Endothelial cell of umbilical vein (primary cell): ENCODE measurements around the gene MAPKAP1. TPM values are rescaled to one million over a fixed set of nuclear protein-coding genes. Genes with fewer than 3 reads are reported as not detected.

Experiments used
- BruUV-seq: library from RNA; stranded (reverse); fragments of 400-500 nt; replicated peaks from 2 replicates; lab custom pipeline; 2021; lab: Mats Ljungman, UMichigan
- CTCF ChIA-PET: fragments of 300-600, 350-600 bp; sonication (Branson Sonifier 250); formaldehyde crosslinking; loops from one replicate; lab custom pipeline; 2021; ENCODE audit warnings: antibody characterized with exemption, inconsistent platforms; lab: Charles Lee
- POLR2A ChIA-PET: fragments of 300-600, 350-600 bp; sonication (Branson Sonifier 250); formaldehyde crosslinking; loops from one replicate; lab custom pipeline; 2021; ENCODE audit warnings: antibody characterized with exemption, inconsistent platforms; lab: Charles Lee
- DNase-seq: peaks from one replicate; pipeline ENCODE4 v3.0.0-alpha.2; 2011; ENCODE audit warnings: low read depth, low spot score
- FAIRE-seq: peaks from 2 replicates; lab custom pipeline; 2011; peaks lifted over from hg19 to GRCh38; lab: Jason Lieb, UNC
- H2AFZ ChIP-seq: 2 replicates; pipeline ENCODE4 v1.6.0; 2012; ENCODE audit warnings: low read depth, low read length, control low read depth, inconsistent platforms
- H3K27ac ChIP-seq: 2 replicates; pipeline ENCODE4 v1.5.1; 2011; ENCODE audit warnings: low read depth, mild to moderate bottlenecking, control low read depth, low read length, moderate library complexity; ENCODE audit not compliant: insufficient read depth
- H3K27me3 ChIP-seq, 2 experiments: 2 replicates each; pipeline versions ENCODE4 v1.6.0 to v1.6.1; 2011; ENCODE audit warnings: low read length in 2 of 2, mixed read lengths in 1 of 2; ENCODE audit not compliant: control insufficient read depth in 2 of 2, insufficient read depth in 2 of 2
- H3K36me3 ChIP-seq, 2 experiments: 2 replicates in 1 of 2; 3 replicates in 1 of 2; pipeline ENCODE4 v1.5.1; 2011; ENCODE audit warnings: low read length in 2 of 2, mild to moderate bottlenecking in 1 of 2, moderate library complexity in 1 of 2; ENCODE audit not compliant: control insufficient read depth in 2 of 2, insufficient read depth in 2 of 2; ENCODE audit errors: extremely low read depth in 1 of 2
- H3K4me1 ChIP-seq: 3 replicates; pipeline ENCODE4 v1.5.1; 2011; ENCODE audit warnings: mild to moderate bottlenecking, low read length; ENCODE audit not compliant: control insufficient read depth, insufficient read depth; ENCODE audit errors: extremely low read depth
- H3K4me2 ChIP-seq: 2 replicates; pipeline ENCODE4 v1.6.1; 2011; ENCODE audit warnings: low read length, control low read depth, mixed read lengths; ENCODE audit not compliant: insufficient read depth
- H3K4me3 ChIP-seq, 3 experiments: fragments of 200-600 bp in 1 of 3; sonication (generic), shearing (Covaris generic) in 1 of 3; replicated peaks in 1 of 3; 2 replicates each; pipeline ENCODE4 v1.5.1; 2011 to 2016; ENCODE audit warnings: control low read depth in 3 of 3, low read length in 3 of 3, mild to moderate bottlenecking in 2 of 3, inconsistent platforms in 1 of 3, low read depth in 1 of 3, moderate library complexity in 1 of 3; ENCODE audit not compliant: insufficient read depth in 1 of 3
- H3K79me2 ChIP-seq: 2 replicates; pipeline ENCODE4 v1.6.0; 2012; ENCODE audit warnings: low read length, inconsistent platforms; ENCODE audit not compliant: control insufficient read depth, insufficient read depth
- H3K9ac ChIP-seq: replicated peaks from 2 replicates; pipeline ENCODE3; 2011; ENCODE audit warnings: low read length, control low read depth; ENCODE audit not compliant: insufficient read depth; ENCODE audit errors: extremely low read depth
- H3K9me1 ChIP-seq: replicated peaks from 3 replicates; pipeline ENCODE4 v1.6.0; 2011; ENCODE audit warnings: mild to moderate bottlenecking, low read length; ENCODE audit not compliant: control insufficient read depth, insufficient read depth; ENCODE audit errors: extremely low read depth
- H3K9me3 ChIP-seq: replicated peaks from 2 replicates; pipeline ENCODE4 v1.5.1; 2012; ENCODE audit warnings: low read length, inconsistent platforms; ENCODE audit not compliant: control insufficient read depth, insufficient read depth
- H4K20me1 ChIP-seq: replicated peaks from 2 replicates; pipeline ENCODE3; 2011; ENCODE audit warnings: mild to moderate bottlenecking, low read length; ENCODE audit not compliant: control insufficient read depth, insufficient read depth; ENCODE audit errors: extremely low read depth
- EZH2 ChIP-seq: IDR thresholded peaks from 2 replicates; pipeline ENCODE4 v1.6.1; 2012; ENCODE audit warnings: borderline replicate concordance, low read depth, mild to moderate bottlenecking, moderate library complexity, low read length, inconsistent platforms; ENCODE audit not compliant: severe bottlenecking
- FOS ChIP-seq: IDR thresholded peaks from 2 replicates; pipeline ENCODE4 v1.6.1; 2011; ENCODE audit warnings: mild to moderate bottlenecking, low read length, moderate library complexity, borderline replicate concordance; ENCODE audit not compliant: insufficient read depth
- GATA2 ChIP-seq: IDR thresholded peaks from 2 replicates; pipeline ENCODE4 v1.7.0; 2011; ENCODE audit warnings: low read depth, mild to moderate bottlenecking, moderate library complexity, mixed read lengths, low read length; ENCODE audit not compliant: insufficient read length, insufficient read depth
- JUN ChIP-seq: IDR thresholded peaks from 2 replicates; pipeline ENCODE4 v1.6.1; 2011; ENCODE audit warnings: borderline replicate concordance, low read depth; ENCODE audit not compliant: insufficient read length, insufficient read depth
- MYC ChIP-seq: IDR thresholded peaks from one replicate; pipeline ENCODE4 v1.6.1; 2011; ENCODE audit warnings: mild to moderate bottlenecking, low read depth, low read length
- POLR2A ChIP-seq: IDR thresholded peaks from 2 replicates; pipeline ENCODE4 v1.6.1; 2012; ENCODE audit warnings: low read depth, mild to moderate bottlenecking, control low read depth, low read length
- POLR2AphosphoS5 ChIP-seq: IDR thresholded peaks from 2 replicates; pipeline ENCODE4 v1.6.1; 2012; ENCODE audit warnings: low read depth, mild to moderate bottlenecking, control low read depth, low read length, moderate library complexity; ENCODE audit not compliant: insufficient read depth
- dilution Hi-C: fragments of 300-500 bp; cut with MboI; formaldehyde crosslinking; loops from one replicate; pipeline ENCODE4 v1.15.0; 2019; ENCODE audit warnings: low sequenced_read_pairs; ENCODE audit not compliant: extremely low pct_ligation_motif_present
- intact Hi-C: fragments of 100-400 bp; cut with micrococcal nuclease; formaldehyde crosslinking; loops from one replicate; pipeline ENCODE4 v1.10.0; 2022
- polyA plus RNA-seq, 4 experiments: library from polyadenylated mRNA; depleted of rRNA in 3 of 4; stranded (reverse) in 3 of 4; unstranded in 1 of 4; fragments of >200 nt; gene quantifications; 2 replicates each; pipeline versions ENCODE4 v1.2.1 to v1.2.3, GENCODE V29; 2011 to 2012; ENCODE audit warnings: missing spikeins in 1 of 4
- total RNA-seq: library from RNA; stranded (reverse); gene quantifications from 2 replicates; pipeline ENCODE4 v1.2.3, GENCODE V29; 2021
- TF ChIP-seq, protein P1 (sequence below): IDR thresholded peaks from 2 replicates; pipeline ENCODE4 v1.6.1; 2011; ENCODE audit not compliant: insufficient read depth, insufficient read length
- TF ChIP-seq, protein P2 (sequence below), 2 donors: IDR thresholded peaks; 1 replicate in 1 of 2; 2 replicates in 1 of 2; pipeline ENCODE4 v1.5.1; 2011; ENCODE audit warnings: low read length in 2 of 2, mild to moderate bottlenecking in 2 of 2, moderate library complexity in 2 of 2, control low read depth in 1 of 2, inconsistent platforms in 1 of 2, low read depth in 1 of 2; ENCODE audit not compliant: insufficient read depth in 1 of 2; ENCODE audit errors: extremely low read depth in 1 of 2

The MAPKAP1 gene
- total and polyA plus RNA-seq, 2 donors (not counting 3 experiments of a cell fraction or from before 2014, with no cell fraction given), result 61.9 to 99.1 TPM

DNA sequence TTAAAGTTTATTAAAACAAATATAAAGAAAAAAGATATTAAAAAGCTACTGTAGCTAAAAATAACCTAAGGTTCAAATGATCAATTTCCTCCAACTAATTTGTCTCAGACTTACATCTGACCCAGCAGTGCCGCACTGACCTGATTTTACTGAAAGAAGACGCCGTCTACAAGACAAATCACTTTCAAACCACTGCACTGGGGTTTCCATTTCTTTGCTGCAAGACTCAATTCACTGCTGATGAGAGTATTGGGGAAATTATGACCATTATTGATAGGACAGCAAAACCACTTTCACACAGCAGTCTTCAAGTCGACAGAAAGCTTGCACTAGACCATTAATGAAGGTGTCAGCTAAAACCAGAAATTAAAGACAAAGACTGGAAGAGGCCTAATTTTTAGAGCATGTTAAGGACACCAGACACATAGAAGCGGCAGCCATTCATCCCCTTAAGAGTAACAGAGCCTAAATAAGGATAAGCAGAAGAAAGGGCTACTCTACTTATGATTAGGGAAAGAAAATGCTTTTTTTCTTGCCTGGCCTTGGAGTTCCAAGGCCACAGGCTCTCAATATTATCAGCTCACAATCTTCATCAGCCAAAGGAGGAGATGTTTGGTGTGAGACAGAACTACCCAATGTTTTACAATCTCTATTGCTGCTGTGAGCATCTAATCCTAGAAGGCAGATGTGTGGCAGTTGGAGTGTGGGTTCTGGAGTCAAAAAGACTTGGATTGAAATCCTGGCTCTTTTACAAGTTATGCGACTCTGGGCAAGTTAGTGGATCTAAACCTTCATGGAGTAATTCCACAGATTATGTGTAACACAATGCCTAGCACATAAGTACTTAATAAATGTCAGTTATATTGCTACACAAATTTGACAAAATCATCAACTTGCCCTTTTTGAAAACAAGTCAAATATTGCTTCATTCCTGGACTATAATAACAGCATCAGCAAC lies 190.7 kb downstream of the MAPKAP1 start:
- dilution Hi-C loops, result no loop called here
- BruUV-seq, result no TSS peak

More for the DNA sequence above, 190.7 kb downstream of the MAPKAP1 start:
- intact Hi-C loops, result no loop called here
- FAIRE-seq, result no peak
- ChIA-PET POLR2A (no interaction called here), CTCF (interaction anchor here (1.5 to 2.4 kb wide), 2 partner anchors 32 to 43 kb away, joined by 3 to 6 read pairs; no protein-coding TSS in a partner anchor)
- Histone ChIP-seq H3K27ac (no peak overlapping the region), H3K4me1 (peaks cover 14% of the 10 kb centered on the region), H4K20me1 (no peaks in the 10 kb centered on the region), H3K9ac (no peak overlapping the region), H3K36me3 (peaks cover 0 to 3% of the 10 kb centered on the region in 2 experiments), H3K9me3 (no peaks in the 10 kb centered on the region), H3K9me1 (no peaks in the 10 kb centered on the region), H3K79me2 (peaks cover 3% of the 10 kb centered on the region), H3K4me3 (no peak overlapping the region), H2AFZ (no peak overlapping the region), H3K27me3 (no peaks in the 10 kb centered on the region), H3K4me2 (no peak overlapping the region)
- DNase-seq, result no peak
- no peak for TF ChIP-seq POLR2A
- TF ChIP-seq EZH2, result no peak
- TF ChIP-seq FOS, result no peak
- no peak for TF ChIP-seq JUN
- TF ChIP-seq GATA2, result no peak
- TF ChIP-seq, protein P1, sequence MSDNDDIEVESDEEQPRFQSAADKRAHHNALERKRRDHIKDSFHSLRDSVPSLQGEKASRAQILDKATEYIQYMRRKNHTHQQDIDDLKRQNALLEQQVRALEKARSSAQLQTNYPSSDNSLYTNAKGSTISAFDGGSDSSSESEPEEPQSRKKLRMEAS, result no peak
- no peak for TF ChIP-seq MYC
- TF ChIP-seq, protein P2, sequence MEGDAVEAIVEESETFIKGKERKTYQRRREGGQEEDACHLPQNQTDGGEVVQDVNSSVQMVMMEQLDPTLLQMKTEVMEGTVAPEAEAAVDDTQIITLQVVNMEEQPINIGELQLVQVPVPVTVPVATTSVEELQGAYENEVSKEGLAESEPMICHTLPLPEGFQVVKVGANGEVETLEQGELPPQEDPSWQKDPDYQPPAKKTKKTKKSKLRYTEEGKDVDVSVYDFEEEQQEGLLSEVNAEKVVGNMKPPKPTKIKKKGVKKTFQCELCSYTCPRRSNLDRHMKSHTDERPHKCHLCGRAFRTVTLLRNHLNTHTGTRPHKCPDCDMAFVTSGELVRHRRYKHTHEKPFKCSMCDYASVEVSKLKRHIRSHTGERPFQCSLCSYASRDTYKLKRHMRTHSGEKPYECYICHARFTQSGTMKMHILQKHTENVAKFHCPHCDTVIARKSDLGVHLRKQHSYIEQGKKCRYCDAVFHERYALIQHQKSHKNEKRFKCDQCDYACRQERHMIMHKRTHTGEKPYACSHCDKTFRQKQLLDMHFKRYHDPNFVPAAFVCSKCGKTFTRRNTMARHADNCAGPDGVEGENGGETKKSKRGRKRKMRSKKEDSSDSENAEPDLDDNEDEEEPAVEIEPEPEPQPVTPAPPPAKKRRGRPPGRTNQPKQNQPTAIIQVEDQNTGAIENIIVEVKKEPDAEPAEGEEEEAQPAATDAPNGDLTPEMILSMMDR (IDR thresholded peaks at IDR 0.05; ENCODE audit: extremely low read depth in 1 of 2, insufficient read depth in 1 of 2, low read depth in 1 of 2, low read length in 2 of 2), result no peak
- no peak for TF ChIP-seq POLR2AphosphoS5
